Measurements from ENCODE around the gene FBXL7.

FBXL7 gene

DNA sequence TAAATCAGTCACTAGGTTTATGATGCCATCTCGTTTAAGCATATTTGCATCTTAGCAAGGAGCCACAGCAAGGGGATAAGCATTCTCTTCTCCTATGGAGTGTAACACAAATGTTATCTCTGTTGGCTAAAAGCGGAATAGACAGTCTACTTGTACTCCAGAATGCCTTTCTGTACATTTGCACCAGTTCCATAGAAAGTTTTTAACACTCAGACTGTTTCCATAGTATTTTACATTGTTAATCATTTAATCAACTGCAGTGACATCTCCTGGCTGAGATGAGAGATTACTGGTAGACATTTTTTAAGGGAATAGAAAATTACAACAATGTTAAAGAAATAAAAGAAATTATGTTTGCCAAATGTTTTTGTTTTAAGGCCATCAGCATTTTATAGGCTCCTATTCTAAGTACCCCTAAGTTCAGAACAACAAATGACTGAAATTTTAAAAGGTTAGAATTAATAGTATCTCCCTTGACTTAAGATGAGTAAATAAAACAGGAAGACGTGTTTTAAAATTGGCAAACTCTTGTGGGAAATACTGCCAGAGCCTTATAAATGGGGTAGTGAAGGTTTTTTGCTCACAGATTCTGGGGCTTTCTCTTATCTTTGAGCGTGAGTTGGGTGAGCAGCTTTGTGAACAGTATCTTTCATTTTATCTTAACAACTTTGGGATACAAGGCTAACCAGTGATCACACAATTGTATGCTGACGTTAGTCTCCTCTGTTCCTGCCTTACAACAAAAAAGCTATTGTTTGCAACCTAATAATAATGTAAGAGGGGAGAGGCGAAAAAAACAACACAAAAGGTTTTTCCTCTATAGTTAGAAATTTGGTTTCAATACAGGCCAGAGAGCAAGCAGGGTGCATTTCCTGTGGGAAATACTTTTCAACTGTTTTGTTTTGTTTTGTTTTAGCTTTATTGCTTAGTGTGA, 294.3 kb downstream of the FBXL7 start:
- no peak overlapping the region for H3K4me3 ChIP-seq (replicated peaks; ENCODE audit: low read depth, low read length)
- DNase-seq (ENCODE audit: extremely low read depth, low read depth) = no peak
- TF ChIP-seq CTCF (IDR thresholded peaks at IDR 0.05; ENCODE audit: low read depth, low read length, missing control alignments) = peak; percentile 6

GRCh38 chr5:15796096-15796495, 296.1 kb downstream of the FBXL7 start:
- no peak for DNase-seq (ENCODE audit: extremely low read depth, low read depth)
- TF ChIP-seq CTCF (IDR thresholded peaks at IDR 0.05; ENCODE audit: low read depth, low read length, missing control alignments) = no peak
- no peak overlapping the region for H3K4me3 ChIP-seq (replicated peaks; ENCODE audit: low read depth, low read length)

DNA sequence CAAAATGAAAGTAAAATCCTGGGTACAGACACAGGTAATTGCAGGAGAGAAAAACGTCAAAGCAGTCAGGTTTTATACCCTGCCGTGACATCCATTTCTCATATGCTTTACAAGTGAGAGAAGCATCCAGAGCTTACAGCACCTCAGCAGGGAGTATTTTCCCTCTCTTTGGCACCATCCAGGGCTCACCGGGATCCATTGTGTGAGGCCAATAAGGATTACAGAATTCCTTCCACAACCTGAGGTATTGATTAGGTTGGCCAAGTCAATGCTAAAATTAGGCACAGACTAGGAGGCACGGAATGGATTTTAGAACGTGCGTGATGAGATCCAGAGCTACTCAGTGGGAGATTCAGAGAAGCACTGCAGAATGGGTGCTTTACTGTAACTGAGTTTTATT, 296.6 kb downstream of the FBXL7 start:
- H3K4me3 ChIP-seq (replicated peaks; ENCODE audit: low read depth, low read length) = no peak overlapping the region
- no peak for DNase-seq (ENCODE audit: extremely low read depth, low read depth)
- no peak for TF ChIP-seq CTCF (IDR thresholded peaks at IDR 0.05; ENCODE audit: low read depth, low read length, missing control alignments)

GRCh38 chr5:15797116-15797515, 297.1 kb downstream of the FBXL7 start:
- no peak for TF ChIP-seq CTCF (IDR thresholded peaks at IDR 0.05; ENCODE audit: low read depth, low read length, missing control alignments)
- no peak overlapping the region for H3K4me3 ChIP-seq (replicated peaks; ENCODE audit: low read depth, low read length)
- no peak for DNase-seq (ENCODE audit: extremely low read depth, low read depth)

- no peak for TF ChIP-seq CTCF (IDR thresholded peaks at IDR 0.05; ENCODE audit: low read depth, low read length, missing control alignments)
- H3K4me3 ChIP-seq (replicated peaks; ENCODE audit: low read depth, low read length) = no peak overlapping the region
These were observed 298.0 kb downstream of the FBXL7 start for GRCh38 chr5:15798006-15798405.

GRCh38 chr5:15799014-15799413, 299.0 kb downstream of the FBXL7 start:
- DNase-seq (ENCODE audit: extremely low read depth, low read depth) = no peak
- no peak for TF ChIP-seq CTCF (IDR thresholded peaks at IDR 0.05; ENCODE audit: low read depth, low read length, missing control alignments)
- no peak overlapping the region for H3K4me3 ChIP-seq (replicated peaks; ENCODE audit: low read depth, low read length)

More at GRCh38 chr5:15798006-15798405, 298.0 kb downstream of the FBXL7 start:
- DNase-seq (ENCODE audit: extremely low read depth, low read depth) = no peak
